Testis (tissue), 2 donors: ENCODE measurements around the gene LARGE2.

Experiments
- POLR2A ChIP-seq: fragments of 450-650 bp; IDR thresholded peaks from one replicate; pipeline ENCODE4 v1.6.1; 2017; ENCODE audit warnings: antibody characterized with exemption, mild to moderate bottlenecking, moderate library complexity
- TF ChIP-seq, protein P1 (sequence below), 3 experiments: fragments of 450-650 bp in 2 of 3; fragments of 200-600 bp in 1 of 3; sonication (generic) in 1 of 3; IDR thresholded peaks; one replicate each; pipeline ENCODE4 v1.5.1; 2016 to 2019; ENCODE audit warnings: antibody characterized with exemption in 3 of 3, mild to moderate bottlenecking in 2 of 3, moderate library complexity in 1 of 3

DNA sequence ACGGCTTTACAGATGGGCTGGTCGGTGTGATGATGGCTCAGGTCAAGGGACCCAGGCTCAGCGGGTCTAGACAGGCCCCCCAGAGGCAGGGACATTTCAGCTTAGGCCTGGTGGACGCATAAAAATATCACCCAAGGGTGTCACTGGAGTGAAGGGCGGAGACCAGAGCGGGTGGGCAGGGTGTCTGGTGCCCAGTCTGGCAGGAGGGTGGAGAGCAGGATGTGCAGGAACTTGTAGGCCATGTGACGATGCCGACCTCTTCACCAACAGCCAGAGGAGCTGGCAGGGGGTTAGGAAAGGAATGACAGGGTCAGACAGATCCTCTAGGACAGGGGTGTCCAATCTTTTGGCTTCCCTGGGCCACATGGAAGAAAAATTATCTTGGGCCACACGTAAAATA is 32.5 kb upstream of the LARGE2 start:
- TF ChIP-seq, protein P1, sequence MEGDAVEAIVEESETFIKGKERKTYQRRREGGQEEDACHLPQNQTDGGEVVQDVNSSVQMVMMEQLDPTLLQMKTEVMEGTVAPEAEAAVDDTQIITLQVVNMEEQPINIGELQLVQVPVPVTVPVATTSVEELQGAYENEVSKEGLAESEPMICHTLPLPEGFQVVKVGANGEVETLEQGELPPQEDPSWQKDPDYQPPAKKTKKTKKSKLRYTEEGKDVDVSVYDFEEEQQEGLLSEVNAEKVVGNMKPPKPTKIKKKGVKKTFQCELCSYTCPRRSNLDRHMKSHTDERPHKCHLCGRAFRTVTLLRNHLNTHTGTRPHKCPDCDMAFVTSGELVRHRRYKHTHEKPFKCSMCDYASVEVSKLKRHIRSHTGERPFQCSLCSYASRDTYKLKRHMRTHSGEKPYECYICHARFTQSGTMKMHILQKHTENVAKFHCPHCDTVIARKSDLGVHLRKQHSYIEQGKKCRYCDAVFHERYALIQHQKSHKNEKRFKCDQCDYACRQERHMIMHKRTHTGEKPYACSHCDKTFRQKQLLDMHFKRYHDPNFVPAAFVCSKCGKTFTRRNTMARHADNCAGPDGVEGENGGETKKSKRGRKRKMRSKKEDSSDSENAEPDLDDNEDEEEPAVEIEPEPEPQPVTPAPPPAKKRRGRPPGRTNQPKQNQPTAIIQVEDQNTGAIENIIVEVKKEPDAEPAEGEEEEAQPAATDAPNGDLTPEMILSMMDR (IDR thresholded peaks at IDR 0.05), result no peak
- no peak for TF ChIP-seq POLR2A
